Measurements from ENCODE around the gene GPALPP1.

DNA sequence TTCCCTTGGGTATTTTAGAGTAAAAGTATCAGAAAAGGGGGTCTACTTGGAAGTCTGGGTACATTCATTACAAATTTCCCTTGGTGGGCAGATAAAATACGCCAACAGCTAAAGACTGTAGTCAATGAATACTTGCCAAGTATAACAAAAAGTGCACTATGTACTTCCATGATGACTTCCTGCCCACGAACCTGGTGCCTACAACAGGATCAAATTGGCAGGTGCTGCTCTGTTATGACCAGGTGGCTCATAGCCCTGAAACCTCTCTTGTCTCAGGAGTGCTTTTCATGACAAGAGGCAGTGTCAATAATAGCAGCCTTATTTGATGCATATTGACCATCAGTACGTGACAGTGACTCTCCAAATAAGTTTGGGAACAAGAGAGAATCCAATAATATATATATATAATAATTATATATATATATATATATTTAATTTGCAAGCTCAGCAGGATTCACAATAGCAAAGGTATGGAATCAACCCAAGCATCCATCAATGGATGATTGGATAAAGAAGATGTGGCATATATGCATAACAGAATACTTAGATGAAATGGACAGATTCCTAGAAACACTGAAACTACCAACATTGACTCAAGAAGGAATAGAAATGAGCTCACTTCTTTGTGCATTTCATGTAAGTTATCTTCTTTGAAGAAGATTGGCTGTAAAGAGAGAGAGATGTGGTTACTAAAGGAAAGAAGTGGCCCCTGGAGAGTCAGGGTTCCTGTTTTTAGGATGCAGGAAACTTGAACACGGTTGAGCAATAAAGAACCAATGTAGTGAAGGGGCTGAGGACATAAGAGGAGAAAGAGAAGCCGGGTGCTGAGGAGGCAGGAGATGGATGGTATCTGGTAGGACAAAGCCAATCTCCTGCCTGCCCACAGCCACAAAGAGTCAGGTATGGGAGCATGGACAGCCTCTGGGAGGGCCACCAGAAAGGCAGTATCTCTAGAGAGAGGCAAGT, 79.0 kb downstream of the GPALPP1 start:
- TF ChIP-seq, protein P1, sequence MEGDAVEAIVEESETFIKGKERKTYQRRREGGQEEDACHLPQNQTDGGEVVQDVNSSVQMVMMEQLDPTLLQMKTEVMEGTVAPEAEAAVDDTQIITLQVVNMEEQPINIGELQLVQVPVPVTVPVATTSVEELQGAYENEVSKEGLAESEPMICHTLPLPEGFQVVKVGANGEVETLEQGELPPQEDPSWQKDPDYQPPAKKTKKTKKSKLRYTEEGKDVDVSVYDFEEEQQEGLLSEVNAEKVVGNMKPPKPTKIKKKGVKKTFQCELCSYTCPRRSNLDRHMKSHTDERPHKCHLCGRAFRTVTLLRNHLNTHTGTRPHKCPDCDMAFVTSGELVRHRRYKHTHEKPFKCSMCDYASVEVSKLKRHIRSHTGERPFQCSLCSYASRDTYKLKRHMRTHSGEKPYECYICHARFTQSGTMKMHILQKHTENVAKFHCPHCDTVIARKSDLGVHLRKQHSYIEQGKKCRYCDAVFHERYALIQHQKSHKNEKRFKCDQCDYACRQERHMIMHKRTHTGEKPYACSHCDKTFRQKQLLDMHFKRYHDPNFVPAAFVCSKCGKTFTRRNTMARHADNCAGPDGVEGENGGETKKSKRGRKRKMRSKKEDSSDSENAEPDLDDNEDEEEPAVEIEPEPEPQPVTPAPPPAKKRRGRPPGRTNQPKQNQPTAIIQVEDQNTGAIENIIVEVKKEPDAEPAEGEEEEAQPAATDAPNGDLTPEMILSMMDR (IDR thresholded peaks at IDR 0.05): no peak
- TF ChIP-seq POLR2A (IDR thresholded peaks at IDR 0.05) (no peak), EP300 (IDR thresholded peaks at IDR 0.05) (no peak), POLR2AphosphoS5 (IDR thresholded peaks at IDR 0.05) (no peak)
